ENCODE data around the gene CYP27C1. TPM values are rescaled to one million over a fixed set of nuclear protein-coding genes. Genes with fewer than 3 reads are reported as not detected.

The CYP27C1 gene
- total and polyA plus RNA-seq, 2 donors from 2014 or later, result 0.35 TPM; not detected in 1

DNA sequence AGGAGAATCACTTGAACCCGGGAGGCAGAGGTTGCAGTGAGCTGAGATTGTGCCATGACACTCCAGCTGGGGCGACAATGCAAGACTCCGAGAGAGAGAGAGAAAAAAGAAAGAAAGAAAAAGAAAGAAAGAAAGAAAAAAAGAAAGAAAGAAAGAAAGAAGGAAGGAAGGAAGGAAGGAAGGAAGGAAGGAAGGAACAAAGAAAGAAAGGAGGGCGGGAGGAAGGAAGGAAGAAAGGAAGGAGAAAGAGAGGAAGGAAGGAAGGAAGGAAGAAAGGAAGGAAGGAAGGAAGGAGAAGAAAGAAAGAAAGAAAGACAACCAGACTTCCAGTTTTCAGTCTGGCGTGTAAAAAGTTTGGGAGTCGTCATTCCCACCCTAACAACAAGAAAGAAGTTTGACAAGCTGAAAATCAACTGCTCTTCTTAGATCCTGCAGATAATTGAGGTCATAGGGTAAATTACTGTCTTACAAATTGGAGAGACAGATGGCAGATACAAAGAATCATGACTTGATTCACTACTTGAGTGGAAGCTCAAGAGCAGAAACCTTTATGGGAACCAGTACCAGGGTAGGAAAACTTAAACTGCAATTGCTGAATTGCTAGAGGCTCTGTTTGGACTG, 15.1 kb upstream of the CYP27C1 start:
- FAIRE-seq, result no peak
- H3K9ac ChIP-seq (ENCODE audit: low read length in 3 of 3), result no peak overlapping the region
- TF ChIP-seq, protein P1, sequence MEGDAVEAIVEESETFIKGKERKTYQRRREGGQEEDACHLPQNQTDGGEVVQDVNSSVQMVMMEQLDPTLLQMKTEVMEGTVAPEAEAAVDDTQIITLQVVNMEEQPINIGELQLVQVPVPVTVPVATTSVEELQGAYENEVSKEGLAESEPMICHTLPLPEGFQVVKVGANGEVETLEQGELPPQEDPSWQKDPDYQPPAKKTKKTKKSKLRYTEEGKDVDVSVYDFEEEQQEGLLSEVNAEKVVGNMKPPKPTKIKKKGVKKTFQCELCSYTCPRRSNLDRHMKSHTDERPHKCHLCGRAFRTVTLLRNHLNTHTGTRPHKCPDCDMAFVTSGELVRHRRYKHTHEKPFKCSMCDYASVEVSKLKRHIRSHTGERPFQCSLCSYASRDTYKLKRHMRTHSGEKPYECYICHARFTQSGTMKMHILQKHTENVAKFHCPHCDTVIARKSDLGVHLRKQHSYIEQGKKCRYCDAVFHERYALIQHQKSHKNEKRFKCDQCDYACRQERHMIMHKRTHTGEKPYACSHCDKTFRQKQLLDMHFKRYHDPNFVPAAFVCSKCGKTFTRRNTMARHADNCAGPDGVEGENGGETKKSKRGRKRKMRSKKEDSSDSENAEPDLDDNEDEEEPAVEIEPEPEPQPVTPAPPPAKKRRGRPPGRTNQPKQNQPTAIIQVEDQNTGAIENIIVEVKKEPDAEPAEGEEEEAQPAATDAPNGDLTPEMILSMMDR (IDR thresholded peaks at IDR 0.05; ENCODE audit: borderline replicate concordance, extremely low read depth, insufficient read depth), result no peak
- H3K4me3 ChIP-seq (ENCODE audit: low read length in 3 of 3), result no peak overlapping the region
- no peaks in the 10 kb centered on the region for H3K36me3 ChIP-seq (ENCODE audit: control insufficient read depth in 2 of 3, insufficient read depth in 3 of 3, low read length in 3 of 3)
- no peak overlapping the region for H3K27ac ChIP-seq (ENCODE audit: low read depth in 2 of 2, low read length in 2 of 2)
- no peak for DNase-seq
- H3K27me3 ChIP-seq (ENCODE audit: control insufficient read depth, insufficient read depth, low read length), result no peaks in the 10 kb centered on the region
- no peaks in the 10 kb centered on the region for H3K4me1 ChIP-seq (ENCODE audit: control insufficient read depth in 2 of 3, insufficient read depth in 2 of 3, low read depth in 1 of 3, low read length in 3 of 3)
- intact Hi-C loops (cut with DNase I), result no loop called here
- no peaks in the 10 kb centered on the region for H3K9me3 ChIP-seq (ENCODE audit: control insufficient read depth in 2 of 3, insufficient read depth in 1 of 3, low read length in 3 of 3)

DNA sequence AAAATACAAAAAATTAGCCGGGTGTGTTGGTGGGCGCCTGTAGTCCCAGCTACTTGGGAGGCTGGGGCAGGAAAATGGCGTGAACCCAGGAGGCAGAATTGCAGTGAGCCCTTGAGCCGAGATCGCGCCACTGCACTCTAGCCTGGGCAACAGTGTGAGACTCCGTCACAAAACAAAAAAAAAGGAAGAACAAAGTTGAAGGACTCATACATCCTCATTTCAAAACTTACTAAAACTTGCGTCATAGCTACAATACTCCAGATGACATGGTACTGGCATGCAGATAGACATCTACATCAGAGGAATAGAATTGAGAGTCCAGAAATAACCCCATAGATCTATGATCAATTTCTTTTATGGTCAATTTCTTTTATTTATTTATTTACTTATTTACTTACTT, 13.6 kb upstream of the CYP27C1 start:
- H3K27me3 ChIP-seq (ENCODE audit: control insufficient read depth, insufficient read depth, low read length), result no peaks in the 10 kb centered on the region
- no peaks in the 10 kb centered on the region for H3K9me3 ChIP-seq (ENCODE audit: control insufficient read depth in 2 of 3, insufficient read depth in 1 of 3, low read length in 3 of 3)
- TF ChIP-seq, protein P1 (IDR thresholded peaks at IDR 0.05; ENCODE audit: borderline replicate concordance, extremely low read depth, insufficient read depth), result no peak
- intact Hi-C loops (cut with DNase I), result no loop called here
- no peaks in the 10 kb centered on the region for H3K4me1 ChIP-seq (ENCODE audit: control insufficient read depth in 2 of 3, insufficient read depth in 2 of 3, low read depth in 1 of 3, low read length in 3 of 3)
- H3K9ac ChIP-seq (ENCODE audit: low read length in 3 of 3), result no peak overlapping the region
- H3K36me3 ChIP-seq (ENCODE audit: control insufficient read depth in 2 of 3, insufficient read depth in 3 of 3, low read length in 3 of 3), result no peaks in the 10 kb centered on the region
- no peak overlapping the region for H3K27ac ChIP-seq (ENCODE audit: low read depth in 2 of 2, low read length in 2 of 2)
- FAIRE-seq, result no peak
- H3K4me3 ChIP-seq (ENCODE audit: low read length in 3 of 3), result no peak overlapping the region
- DNase-seq, result no peak

DNA sequence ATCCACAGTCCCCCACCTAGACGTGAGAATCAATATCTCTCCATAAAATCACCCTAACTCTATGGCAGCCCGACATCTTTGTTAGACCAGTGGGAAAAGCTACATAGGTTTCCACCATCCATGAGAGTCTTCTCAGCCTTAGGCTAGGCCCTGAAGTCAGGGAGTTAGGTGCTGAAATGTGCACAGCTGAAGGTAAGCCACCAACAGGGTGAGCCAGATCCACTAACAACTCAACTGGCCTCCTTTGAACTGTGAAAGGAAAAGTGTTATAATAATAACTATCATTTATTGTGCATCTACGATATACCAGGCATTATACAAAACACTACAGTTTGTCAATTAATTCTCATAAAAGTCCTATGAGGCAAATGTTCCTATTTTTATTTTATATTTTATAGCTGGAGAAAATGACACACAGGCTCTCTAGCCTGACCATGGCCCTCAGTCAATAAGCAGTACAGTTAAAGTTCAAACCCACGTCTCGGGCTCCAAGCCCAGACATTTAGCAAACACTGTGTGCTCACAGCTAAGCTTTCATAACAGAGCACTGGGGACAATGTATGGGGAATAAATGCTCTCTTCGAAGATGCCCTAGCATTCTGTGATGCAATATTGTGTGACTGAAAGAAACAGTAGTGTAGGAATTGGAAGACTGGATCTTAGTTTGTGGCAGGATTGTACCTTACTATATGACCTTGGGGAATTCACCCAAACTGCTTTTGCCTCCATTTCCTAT, 11.2 kb upstream of the CYP27C1 start:
- no peak overlapping the region for H3K27ac ChIP-seq (ENCODE audit: low read depth in 2 of 2, low read length in 2 of 2)
- no peaks in the 10 kb centered on the region for H3K4me1 ChIP-seq (ENCODE audit: control insufficient read depth in 2 of 3, insufficient read depth in 2 of 3, low read depth in 1 of 3, low read length in 3 of 3)
- no peak overlapping the region for H3K9ac ChIP-seq (ENCODE audit: low read length in 3 of 3)
- no peak overlapping the region for H3K4me3 ChIP-seq (ENCODE audit: low read length in 3 of 3)
- no peaks in the 10 kb centered on the region for H3K27me3 ChIP-seq (ENCODE audit: control insufficient read depth, insufficient read depth, low read length)
- intact Hi-C loops (cut with DNase I), result no loop called here
- TF ChIP-seq, protein P1 (IDR thresholded peaks at IDR 0.05; ENCODE audit: borderline replicate concordance, extremely low read depth, insufficient read depth), result no peak
- no peak for DNase-seq
- H3K9me3 ChIP-seq (ENCODE audit: control insufficient read depth in 2 of 3, insufficient read depth in 1 of 3, low read length in 3 of 3), result peaks cover 0 to 4% (median 0%) of the 10 kb centered on the region in 3 donors
- FAIRE-seq, result no peak
- no peaks in the 10 kb centered on the region for H3K36me3 ChIP-seq (ENCODE audit: control insufficient read depth in 2 of 3, insufficient read depth in 3 of 3, low read length in 3 of 3)

Data from kidney (tissue), 14 donors.